Heart right ventricle (tissue), 16 donors: ENCODE measurements around the gene C2orf74. TPM values are rescaled to one million over a fixed set of nuclear protein-coding genes. Genes with fewer than 3 reads are reported as not detected.

ENCODE experiments used
- ATAC-seq, 8 donors: fragments of 200-7000 bp; cut with Tn5 transposase; one replicate each; pipeline ENCODE4 v1.9.1; 2020; ENCODE audit warnings: mild to moderate bottlenecking in 8 of 8, moderate library complexity in 8 of 8, moderate number of reproducible peaks in 1 of 8
- DNase-seq, 2 donors: peaks; one replicate each; pipeline ENCODE4 v3.0.0-alpha.2; 2020
- H3K27ac ChIP-seq, 10 donors: fragments of 200-600 bp; sonication (generic) in 2 of 10; one replicate each; pipeline versions ENCODE4 v1.5.0 to v1.8.0; 2020 to 2022; ENCODE audit warnings: mild to moderate bottlenecking in 3 of 10
- H3K27me3 ChIP-seq, 7 donors: fragments of 200-600 bp; one replicate each; pipeline ENCODE4 v1.8.0; 2021 to 2022; ENCODE audit warnings: mild to moderate bottlenecking in 2 of 7
- H3K36me3 ChIP-seq, 9 donors: fragments of 200-600 bp; sonication (generic) in 1 of 9; one replicate each; pipeline versions ENCODE4 v1.5.0 to v1.8.0; 2020 to 2022; ENCODE audit warnings: mild to moderate bottlenecking in 2 of 9
- H3K4me1 ChIP-seq, 9 donors: fragments of 200-600 bp; sonication (generic) in 1 of 9; one replicate each; pipeline versions ENCODE4 v1.5.0 to v1.8.0; 2020 to 2022; ENCODE audit warnings: mild to moderate bottlenecking in 4 of 9
- H3K4me3 ChIP-seq, 10 donors: fragments of 200-600 bp; sonication (generic) in 2 of 10; one replicate each; pipeline versions ENCODE4 v1.5.0 to v1.8.0; 2020 to 2022; ENCODE audit warnings: mild to moderate bottlenecking in 7 of 10, moderate library complexity in 2 of 10
- H3K9me3 ChIP-seq, 11 donors: fragments of 200-600 bp in 10 of 11; sonication (generic) in 2 of 11; one replicate each; pipeline versions ENCODE4 v1.5.0 to v1.8.0; 2013 to 2022; ENCODE audit warnings: mild to moderate bottlenecking in 2 of 11, control low read depth in 1 of 11, moderate library complexity in 1 of 11
- WGBS, 2 donors: extraction: QIAGEN DNeasy Blood & Tissue Kit; methylation state at CpG; one replicate each; pipeline ENCODE4 v1.1.7; 2013; ENCODE audit warnings: inconsistent platforms in 1 of 2; 5-methylcytosine and 5-hydroxymethylcytosine counted together
- intact Hi-C, 10 donors: fragments of 100-400 bp; cut with DNase I; formaldehyde crosslinking; loops; one replicate each; pipeline versions ENCODE4 v1.11.1 to v1.14.2; 2022
- polyA plus RNA-seq, 2 donors: library from polyadenylated mRNA; stranded (reverse); fragments of 200-250 nt; gene quantifications; one replicate each; pipeline ENCODE4 v1.2.3, GENCODE V29; 2013
- total RNA-seq, 10 donors: library from RNA; stranded (reverse); fragmentation: NEBNext Ultra II Directional in 3 of 10; extraction: Animal tissue kit (Norgen Biotek cat#: 25700) in 3 of 10; gene quantifications; one replicate each; pipeline versions ENCODE4 v1.2.1 to v1.2.4, GENCODE V29; 2021 to 2023
- TF ChIP-seq, protein P1 (sequence below), 9 donors: fragments of 200-600 bp; sonication (generic) in 2 of 9; IDR thresholded peaks; one replicate each; pipeline versions ENCODE4 v1.5.0 to v1.8.0; 2021 to 2022; ENCODE audit warnings: antibody characterized with exemption in 9 of 9, mild to moderate bottlenecking in 5 of 9, moderate library complexity in 1 of 9
- donor health status: Arrhythmogenic right ventricular cardiomyopathy.
- donor health status: ischemic (EF 13 %, LVEDD 7.1; RV severe dilation, severe dysfunction).
- donor health status: healthy with polysubstance abuse.
- donor health status: DM: no; HTN: yes; CAD: no.
- donor health status: DM: no; HTN: no; CAD: no.
- donor health status: ischemic (EF 25% LVEDD 6.9; RV normal size, moderate dysfunction).
- donor health status: ischemic (EF 25% LVEDD 5.7; RV mildly dilated, moderate dysfunction).
- donor health status: healthy.
- donor health status: DM: yes; HTN: yes; CAD: no.
- donor health status: Ischemic cardiomyopathy.
- donor health status: ischemic (EF 35%, LVEDD 5.7; RV mildly dilated, moderate dysfunction).
- donor health status: nonischemic (EF 11% LVEDD 7.7; RV severe dilation, severe dysfunction).
- donor health status: DM: yes; HTN: yes; CAD: no.
- donor health status: PGD.
- donor health status: ischemic (EF 29% LVEDD 5.4; RV normal size, mild dysfunction).
- donor health status: nonischemic (EF 23%, LVEDD 6.1; RV moderate dilation, normal function).

C2orf74 gene
- total and polyA plus RNA-seq, 12 donors = 16.5 to 39.0 (median 24.0) TPM

DNA sequence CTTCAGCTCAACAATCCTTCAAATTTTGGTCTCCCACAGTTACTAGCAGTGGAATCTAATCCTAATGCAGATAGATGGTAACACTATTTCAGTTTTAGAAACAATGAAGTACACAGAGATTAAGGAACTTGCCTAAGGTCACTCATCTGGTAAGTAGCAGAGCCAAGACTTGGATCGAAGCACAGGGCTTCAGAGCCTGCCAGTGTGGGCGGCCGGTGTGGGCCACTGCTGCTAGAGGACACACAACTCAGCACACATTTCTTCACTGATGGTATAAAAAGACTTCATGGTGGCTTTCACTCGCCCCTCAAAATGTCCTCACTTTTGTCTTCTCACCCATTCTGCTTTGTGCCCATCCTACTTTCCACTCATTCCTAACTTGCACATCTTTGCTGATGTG, 11.1 kb downstream of the C2orf74 start:
- H3K4me3 ChIP-seq = no peak overlapping the region
- no peaks in the 10 kb centered on the region for H3K9me3 ChIP-seq

DNA sequence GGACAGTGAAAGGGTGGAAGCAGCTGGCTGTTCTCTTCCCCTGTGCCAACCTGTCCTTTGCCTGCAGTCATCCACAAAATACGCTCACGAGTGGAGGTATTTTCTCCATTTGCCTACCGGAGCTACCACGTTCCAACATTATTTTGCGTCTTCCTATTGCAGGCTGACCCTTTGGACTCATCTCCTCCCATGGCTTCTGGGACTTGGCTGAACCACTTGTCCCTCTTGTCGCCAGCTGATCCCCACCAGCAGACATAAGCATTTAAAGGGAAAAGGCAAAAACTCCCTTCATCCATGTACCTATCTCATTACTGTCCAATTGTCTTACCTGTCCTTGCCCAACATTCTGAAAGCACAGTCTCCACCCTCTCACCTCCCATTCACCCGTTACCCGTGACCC, 13.0 kb downstream of the C2orf74 start:
- Histone ChIP-seq H3K36me3 (peaks cover 0 to 10% (median 0%) of the 10 kb centered on the region in 9 donors), H3K4me3 (no peak overlapping the region), H3K9me3 (no peaks in the 10 kb centered on the region), H3K4me1 (peaks cover 9 to 34% (median 26%) of the 10 kb centered on the region in 9 donors), H3K27me3 (no peaks in the 10 kb centered on the region), H3K27ac (no peak overlapping the region)
- intact Hi-C loops = loop anchor here in 2 of 10 donors (10.0 kb wide), 2 partner anchors 110 to 300 kb away; partner anchors contain the start of genes SANBR (in 1 of the 2) and USP34 (in 1 of the 2)
- 87 to 88% methylated on average over 8 of the region's 8 CpGs for WGBS, 2 donors
- DNase-seq (no peak), ATAC-seq (no peak)
- TF ChIP-seq, protein P1, sequence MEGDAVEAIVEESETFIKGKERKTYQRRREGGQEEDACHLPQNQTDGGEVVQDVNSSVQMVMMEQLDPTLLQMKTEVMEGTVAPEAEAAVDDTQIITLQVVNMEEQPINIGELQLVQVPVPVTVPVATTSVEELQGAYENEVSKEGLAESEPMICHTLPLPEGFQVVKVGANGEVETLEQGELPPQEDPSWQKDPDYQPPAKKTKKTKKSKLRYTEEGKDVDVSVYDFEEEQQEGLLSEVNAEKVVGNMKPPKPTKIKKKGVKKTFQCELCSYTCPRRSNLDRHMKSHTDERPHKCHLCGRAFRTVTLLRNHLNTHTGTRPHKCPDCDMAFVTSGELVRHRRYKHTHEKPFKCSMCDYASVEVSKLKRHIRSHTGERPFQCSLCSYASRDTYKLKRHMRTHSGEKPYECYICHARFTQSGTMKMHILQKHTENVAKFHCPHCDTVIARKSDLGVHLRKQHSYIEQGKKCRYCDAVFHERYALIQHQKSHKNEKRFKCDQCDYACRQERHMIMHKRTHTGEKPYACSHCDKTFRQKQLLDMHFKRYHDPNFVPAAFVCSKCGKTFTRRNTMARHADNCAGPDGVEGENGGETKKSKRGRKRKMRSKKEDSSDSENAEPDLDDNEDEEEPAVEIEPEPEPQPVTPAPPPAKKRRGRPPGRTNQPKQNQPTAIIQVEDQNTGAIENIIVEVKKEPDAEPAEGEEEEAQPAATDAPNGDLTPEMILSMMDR (IDR thresholded peaks at IDR 0.05) = no peak

More for the DNA sequence above, 11.1 kb downstream of the C2orf74 start:
- TF ChIP-seq, protein P1 (IDR thresholded peaks at IDR 0.05) = no peak
- no peak for ATAC-seq
- no peaks in the 10 kb centered on the region for H3K27me3 ChIP-seq
- WGBS, 2 donors = 56 to 74% methylated on average over 4 of the region's 4 CpGs
- intact Hi-C loops = loop anchor here in 2 of 10 donors (10.0 kb wide), 2 partner anchors 108 to 302 kb away; partner anchors contain the start of genes SANBR (in 1 of the 2) and USP34 (in 1 of the 2)
- no peak for DNase-seq
- H3K27ac ChIP-seq = no peak overlapping the region
- peaks cover 0 to 14% (median 7%) of the 10 kb centered on the region in 9 donors for H3K4me1 ChIP-seq
- peaks cover 0 to 8% (median 0%) of the 10 kb centered on the region in 9 donors for H3K36me3 ChIP-seq

DNA sequence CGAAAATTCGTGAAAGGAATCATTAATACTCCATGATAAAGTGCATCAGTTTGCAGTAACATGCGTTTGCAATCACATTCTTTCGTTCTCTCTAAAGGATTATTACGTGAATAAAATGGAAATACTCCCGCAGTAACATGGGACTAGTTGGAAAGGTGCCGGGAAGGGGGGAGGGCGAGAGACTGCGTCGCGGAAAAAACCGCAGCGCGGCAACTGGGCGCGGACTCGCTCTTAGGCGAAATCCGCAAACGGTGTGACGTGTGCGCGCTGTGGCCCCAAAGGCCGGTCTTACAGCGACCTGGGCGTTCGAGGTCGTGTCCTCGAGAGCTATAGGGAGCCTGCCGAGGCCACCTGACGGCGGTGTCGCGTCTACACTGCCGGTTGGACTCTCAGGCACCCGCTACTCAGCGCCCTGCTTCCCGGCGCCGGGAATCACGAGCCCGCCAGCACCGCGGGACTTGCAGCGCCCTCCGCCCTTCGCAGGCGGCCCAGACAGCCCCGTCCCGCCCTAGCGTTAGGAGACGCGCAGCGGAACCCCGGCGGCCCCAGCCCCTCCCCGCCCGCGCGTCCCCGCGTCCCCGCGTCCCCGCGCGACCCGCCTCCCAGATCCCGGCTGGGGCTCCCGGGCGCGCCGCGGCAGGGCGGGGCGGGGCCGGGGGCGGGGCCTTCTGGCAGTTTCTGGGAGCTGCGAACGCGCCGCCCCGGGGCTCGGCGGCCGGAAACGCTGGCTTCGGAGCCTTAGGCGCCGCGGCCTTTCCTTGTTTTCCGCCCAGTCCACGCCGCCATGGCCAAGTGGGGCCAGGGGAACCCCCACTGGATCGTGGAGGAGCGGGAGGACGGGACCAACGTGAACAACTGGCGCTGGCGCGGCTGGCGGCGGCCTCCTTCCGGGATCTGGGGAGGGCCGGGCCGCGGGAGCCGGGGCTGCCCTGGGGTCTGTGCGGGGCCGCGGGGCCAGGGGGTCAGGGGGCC, 15.1 kb downstream of the C2orf74 start:
- WGBS, 2 donors = 0 to 1% methylated on average over 89 to 109 of the region's 111 CpGs
- Histone ChIP-seq H3K27me3 (no peaks in the 10 kb centered on the region), H3K4me1 (peaks cover 21 to 54% (median 47%) of the 10 kb centered on the region in 9 donors), H3K36me3 (peaks cover 0 to 31% (median 10%) of the 10 kb centered on the region in 9 donors), H3K4me3 (peak overlapping the region; percentile 62 to 97 (median 86)), H3K9me3 (no peaks in the 10 kb centered on the region), H3K27ac (peak overlapping the region; percentile 94 to 100 (median 98))
- TF ChIP-seq, protein P1 (IDR thresholded peaks at IDR 0.05) = peak in 3 of 9 donors; percentile 23 to 43 (median 34)
- peak; percentile 94 to 97 for DNase-seq
- ATAC-seq = peak; percentile 87 to 95 (median 92)
- intact Hi-C loops = loop anchor here in 3 of 10 donors (2.0 to 10.0 kb wide), 3 partner anchors 76 to 298 kb away; partner anchors contain the start of genes SANBR (in 1 of the 3) and USP34 (in 1 of the 3)
